NT2/D1 (cell line): ENCODE measurements around the gene NPC1.

ENCODE experiments used
- SUZ12 ChIP-seq: IDR thresholded peaks from 2 replicates; pipeline ENCODE4 v1.6.1; 2011; ENCODE audit not compliant: insufficient read length, insufficient read depth; ENCODE audit errors: extremely low read depth
- YY1 ChIP-seq: IDR thresholded peaks from 2 replicates; pipeline ENCODE4 v1.6.1; 2011; ENCODE audit not compliant: insufficient read length, insufficient read depth
- ZNF274 ChIP-seq: IDR thresholded peaks from 2 replicates; pipeline ENCODE4 v1.6.1; 2011; ENCODE audit warnings: mild to moderate bottlenecking, low read depth, low read length

- no peak for TF ChIP-seq ZNF274
- TF ChIP-seq SUZ12 = no peak
- no peak for TF ChIP-seq YY1
Observed at GRCh38 chr18:23575309-23575651, 11.0 kb downstream of the NPC1 start.
